K562 (cell line): ENCODE results near the gene RBM34. TPM values are rescaled to one million over a fixed set of nuclear protein-coding genes. Genes with fewer than 3 reads are reported as not detected.

ENCODE experiments used
- NR4A1 ChIP-seq, 2 experiments: fragments of 250-450 bp in 1 of 2; fragments of 450-650 bp in 1 of 2; sonication (Bioruptor Pico) in 1 of 2; IDR thresholded peaks; 2 replicates each; pipeline versions ENCODE4 v1.4.0 to v1.6.1; 2016 to 2020; ENCODE audit warnings: mild to moderate bottlenecking in 2 of 2, missing compliant biosample characterization in 1 of 2, missing genetic modification characterization in 1 of 2, moderate library complexity in 1 of 2
- PATZ1 ChIP-seq: fragments of 250-450 bp; sonication (Bioruptor Pico); IDR thresholded peaks from 2 replicates; pipeline ENCODE4 v1.5.0; 2020; ENCODE audit warnings: mild to moderate bottlenecking, borderline replicate concordance
- SAFB2 ChIP-seq: fragments of 200-400 bp; formaldehyde crosslinking; IDR thresholded peaks from 2 replicates; pipeline ENCODE4 v1.6.1; 2018; ENCODE audit warnings: borderline replicate concordance, low read length, low read depth, moderate library complexity; ENCODE audit not compliant: severe bottlenecking
- SNIP1 ChIP-seq: fragments of 450-650 bp; IDR thresholded peaks from 2 replicates; pipeline ENCODE4 v1.7.1; 2017; ENCODE audit warnings: low read depth, mild to moderate bottlenecking
- TFAP4 ChIP-seq: sonication (generic); formaldehyde crosslinking; IDR thresholded peaks from 2 replicates; pipeline ENCODE4 v1.8.0; 2022; ENCODE audit warnings: missing genetic modification reagents, mild to moderate bottlenecking, moderate library complexity, borderline replicate concordance
- U2AF1 ChIP-seq: fragments of 200-400 bp; formaldehyde crosslinking; optimal IDR thresholded peaks from 2 replicates; pipeline ENCODE3; 2017; ENCODE audit warnings: mild to moderate bottlenecking, low read depth, low read length, moderate library complexity
- ZBTB9 ChIP-seq: fragments of 450-650 bp; formaldehyde crosslinking; IDR thresholded peaks from 2 replicates; pipeline ENCODE4 v1.4.0; 2020; ENCODE audit warnings: mild to moderate bottlenecking, moderate library complexity
- ZC3H11A ChIP-seq: IDR thresholded peaks from 2 replicates; pipeline ENCODE4 v1.6.1; 2012; ENCODE audit warnings: low read depth, low read length, improper control_type of control experiment
- ZSCAN32 ChIP-seq: fragments of 450-650 bp; formaldehyde crosslinking; IDR thresholded peaks from 2 replicates; pipeline ENCODE4 v1.4.0; 2020; ENCODE audit warnings: mild to moderate bottlenecking, moderate library complexity
- polyA plus RNA-seq, 8 experiments: library from polyadenylated mRNA; depleted of rRNA in 4 of 8; stranded (reverse) in 5 of 8; unstranded in 3 of 8; fragments of >200 nt; fragmentation: Nextera tagmentation in 2 of 8; fragmentation: Illumina TruSeq in 1 of 8; extraction: Ambion mirVana in 2 of 8; extraction: Trizol in 1 of 8; gene quantifications; 2 replicates each; pipeline versions ENCODE4 v1.2.1 to v1.2.3, GENCODE V29; 2011 to 2014; ENCODE audit warnings: inconsistent platforms in 1 of 8, missing spikeins in 1 of 8
- total RNA-seq, 7 experiments: library from RNA; depleted of rRNA in 6 of 7; stranded (reverse); fragments of >200 nt in 6 of 7; fragmentation: Illumina TruSeq in 2 of 7; extraction: Trizol in 2 of 7; gene quantifications; 2 replicates each; pipeline versions ENCODE4 v1.2.1 to v1.2.3, GENCODE V29; 2011 to 2021; ENCODE audit warnings: low replicate concordance in 1 of 7
- TF ChIP-seq, protein P1 (sequence below): fragments of 250-450 bp; sonication (Bioruptor Pico); IDR thresholded peaks from 2 replicates; pipeline ENCODE4 v1.8.0; 2021; ENCODE audit warnings: borderline replicate concordance, mild to moderate bottlenecking, moderate library complexity; ENCODE audit not compliant: poor library complexity, severe bottlenecking
- TF ChIP-seq, protein P2 (sequence below): IDR thresholded peaks from 2 replicates; pipeline ENCODE4 v1.6.1; 2016; ENCODE audit warnings: missing genetic modification characterization, missing compliant biosample characterization

The RBM34 gene
- total and polyA plus RNA-seq, 9 of the 15 experiments (the other 6 are each of a cell fraction or from before 2014, with no cell fraction given): 64.0 to 178 (median 124) TPM

- no peak for TF ChIP-seq PATZ1 (CRISPR knock-in tag)
- TF ChIP-seq, protein P1, sequence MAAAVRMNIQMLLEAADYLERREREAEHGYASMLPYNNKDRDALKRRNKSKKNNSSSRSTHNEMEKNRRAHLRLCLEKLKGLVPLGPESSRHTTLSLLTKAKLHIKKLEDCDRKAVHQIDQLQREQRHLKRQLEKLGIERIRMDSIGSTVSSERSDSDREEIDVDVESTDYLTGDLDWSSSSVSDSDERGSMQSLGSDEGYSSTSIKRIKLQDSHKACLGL: peak; percentile 43
- no peak for TF ChIP-seq SNIP1
- peak; percentile 70; the same call in 1 of the 2 replicates for TF ChIP-seq ZBTB9
- no peak for TF ChIP-seq ZC3H11A
- peak; percentile 84 for TF ChIP-seq TFAP4 (CRISPR knock-in tag)
- no peak for TF ChIP-seq SAFB2
- TF ChIP-seq ZSCAN32: no peak
- TF ChIP-seq, protein P2, sequence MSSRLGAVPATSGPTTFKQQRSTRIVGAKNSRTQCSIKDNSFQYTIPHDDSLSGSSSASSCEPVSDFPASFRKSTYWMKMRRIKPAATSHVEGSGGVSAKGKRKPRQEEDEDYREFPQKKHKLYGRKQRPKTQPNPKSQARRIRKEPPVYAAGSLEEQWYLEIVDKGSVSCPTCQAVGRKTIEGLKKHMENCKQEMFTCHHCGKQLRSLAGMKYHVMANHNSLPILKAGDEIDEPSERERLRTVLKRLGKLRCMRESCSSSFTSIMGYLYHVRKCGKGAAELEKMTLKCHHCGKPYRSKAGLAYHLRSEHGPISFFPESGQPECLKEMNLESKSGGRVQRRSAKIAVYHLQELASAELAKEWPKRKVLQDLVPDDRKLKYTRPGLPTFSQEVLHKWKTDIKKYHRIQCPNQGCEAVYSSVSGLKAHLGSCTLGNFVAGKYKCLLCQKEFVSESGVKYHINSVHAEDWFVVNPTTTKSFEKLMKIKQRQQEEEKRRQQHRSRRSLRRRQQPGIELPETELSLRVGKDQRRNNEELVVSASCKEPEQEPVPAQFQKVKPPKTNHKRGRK (tag): no peak
- peak; percentile 45; the same call in 1 of the 2 replicates for TF ChIP-seq NR4A1 (CRISPR knock-in tag; IDR thresholded peaks at IDR 0.05)
- TF ChIP-seq NR4A1 (tag; IDR thresholded peaks at IDR 0.05): no peak
- TF ChIP-seq U2AF1: peak; percentile 76
These were observed 32.4 kb downstream of the RBM34 start, which contains the start of gene TOMM20 (continued) for GRCh38 chr1:235128456-235129328.
